DMS79 treated with DMSO at 0.1 percent for 48 hours (cell line): ENCODE measurements around the gene SF3A1.
A peak's percentile ranks its signal among the peaks of the same experiment; 100 is the strongest.
"Not testable (repeated sequence)": the region's sequence is repeated elsewhere in the genome, so short reads cannot be mapped to it uniquely, and the experiment has no call there.

Experiments used
- DNase-seq: peaks from one replicate; lab custom pipeline; 2025; lab: John Stamatoyannopoulos, UW

SF3A1 gene

GRCh38 chr22:30356449-30357235 is at the start of gene SF3A1, which contains the start of gene CCDC157:
Gene SF3A1, minus strand, starts transcription at chr22:30356894. Its CDS starts 102 bp downstream, at chr22:30356792.
Gene CCDC157, plus strand, starts transcription at chr22:30357007. Its CDS starts 8,994 bp downstream, at chr22:30366001.
- DNase-seq, result peak; percentile 39

- no peak for DNase-seq
Observed at GRCh38 chr22:30406400-30406799, 49.7 kb upstream of the SF3A1 start.

GRCh38 chr22:30405731-30406130 is 49.0 kb upstream of the SF3A1 start:
- DNase-seq, result no peak

GRCh38 chr22:30404307-30404706 is 47.6 kb upstream of the SF3A1 start:
- DNase-seq, result no peak

GRCh38 chr22:30402766-30403104 is 46.0 kb upstream of the SF3A1 start:
- DNase-seq, result not testable (repeated sequence)

GRCh38 chr22:30402028-30402765 is 45.5 kb upstream of the SF3A1 start:
- no peak for DNase-seq

GRCh38 chr22:30401024-30401423 is 44.3 kb upstream of the SF3A1 start:
- DNase-seq, result not testable (repeated sequence)

- no peak for DNase-seq
Observed at GRCh38 chr22:30400159-30400558, 43.5 kb upstream of the SF3A1 start.

GRCh38 chr22:30399718-30400117 is 43.0 kb upstream of the SF3A1 start:
- DNase-seq, result no peak

GRCh38 chr22:30398685-30399680 is 42.3 kb upstream of the SF3A1 start:
- no peak for DNase-seq

GRCh38 chr22:30397656-30398635 is 41.3 kb upstream of the SF3A1 start:
- DNase-seq, result no peak

GRCh38 chr22:30396871-30397655 is 40.4 kb upstream of the SF3A1 start, which contains the start of gene SEC14L2:
Gene SEC14L2, plus strand, starts transcription at chr22:30397018. Its CDS starts 99 bp downstream, at chr22:30397117.
- DNase-seq, result peak; percentile 24

GRCh38 chr22:30393885-30394284 is 37.2 kb upstream of the SF3A1 start:
- no peak for DNase-seq

- no peak for DNase-seq
Observed at GRCh38 chr22:30393322-30393680, 36.6 kb upstream of the SF3A1 start.

GRCh38 chr22:30392661-30393321 is 36.1 kb upstream of the SF3A1 start:
- no peak for DNase-seq

GRCh38 chr22:30390974-30391691 is 34.4 kb upstream of the SF3A1 start:
- DNase-seq, result no peak

- peak; percentile 28 for DNase-seq
Observed at GRCh38 chr22:30386960-30387827, 30.5 kb upstream of the SF3A1 start, which contains the start of gene RNF215. Gene RNF215, minus strand, starts transcription at chr22:30387411. Its CDS starts 98 bp downstream, at chr22:30387313.

- no peak for DNase-seq
Observed at GRCh38 chr22:30386608-30386959, 29.9 kb upstream of the SF3A1 start.
